B cell (primary cell): Measurements from ENCODE around the gene USP34.

Experiments
- CTCF ChIP-seq: fragments of 200-600 bp; IDR thresholded peaks from one replicate; pipeline ENCODE4 v1.8.0; 2022; ENCODE audit warnings: antibody characterized with exemption, mild to moderate bottlenecking
- EZH2 ChIP-seq: IDR thresholded peaks from 2 replicates; pipeline ENCODE4 v1.6.1; 2012; ENCODE audit warnings: borderline replicate concordance, low read depth, mild to moderate bottlenecking, moderate library complexity, low read length; ENCODE audit not compliant: insufficient read depth, poor library complexity, severe bottlenecking

- no peak for TF ChIP-seq CTCF
- no peak for TF ChIP-seq EZH2
These were observed 208.2 kb downstream of the USP34 start for GRCh38 chr2:61262699-61263098.
